Lower leg skin (tissue), 3 donors: ENCODE data around the gene CERS5.

Source experiments
- CTCF ChIP-seq, 3 donors: fragments of 450-650 bp; IDR thresholded peaks; one replicate each; pipeline ENCODE4 v1.5.1; 2016; ENCODE audit warnings: antibody characterized with exemption in 3 of 3, mild to moderate bottlenecking in 3 of 3, moderate library complexity in 2 of 3
- POLR2A ChIP-seq, 2 donors: fragments of 450-650 bp; IDR thresholded peaks; one replicate each; pipeline ENCODE4 v1.6.1; 2016 to 2017; ENCODE audit warnings: antibody characterized with exemption in 2 of 2, mild to moderate bottlenecking in 1 of 2, moderate library complexity in 1 of 2

- TF ChIP-seq CTCF (IDR thresholded peaks at IDR 0.05) (no peak), POLR2A (IDR thresholded peaks at IDR 0.05) (no peak)
Observed at GRCh38 chr12:50107416-50108268, 59.5 kb downstream of the CERS5 start.
